Dedifferentiated amniotic fluid mesenchymal stem cell (primary cell): ENCODE data around the gene PPP1R3C.

ENCODE experiments used
- DNase-seq: peaks from one replicate; pipeline ENCODE4 v3.0.0-alpha.2; 2016; ENCODE audit errors: extremely low spot score

PPP1R3C gene

DNA sequence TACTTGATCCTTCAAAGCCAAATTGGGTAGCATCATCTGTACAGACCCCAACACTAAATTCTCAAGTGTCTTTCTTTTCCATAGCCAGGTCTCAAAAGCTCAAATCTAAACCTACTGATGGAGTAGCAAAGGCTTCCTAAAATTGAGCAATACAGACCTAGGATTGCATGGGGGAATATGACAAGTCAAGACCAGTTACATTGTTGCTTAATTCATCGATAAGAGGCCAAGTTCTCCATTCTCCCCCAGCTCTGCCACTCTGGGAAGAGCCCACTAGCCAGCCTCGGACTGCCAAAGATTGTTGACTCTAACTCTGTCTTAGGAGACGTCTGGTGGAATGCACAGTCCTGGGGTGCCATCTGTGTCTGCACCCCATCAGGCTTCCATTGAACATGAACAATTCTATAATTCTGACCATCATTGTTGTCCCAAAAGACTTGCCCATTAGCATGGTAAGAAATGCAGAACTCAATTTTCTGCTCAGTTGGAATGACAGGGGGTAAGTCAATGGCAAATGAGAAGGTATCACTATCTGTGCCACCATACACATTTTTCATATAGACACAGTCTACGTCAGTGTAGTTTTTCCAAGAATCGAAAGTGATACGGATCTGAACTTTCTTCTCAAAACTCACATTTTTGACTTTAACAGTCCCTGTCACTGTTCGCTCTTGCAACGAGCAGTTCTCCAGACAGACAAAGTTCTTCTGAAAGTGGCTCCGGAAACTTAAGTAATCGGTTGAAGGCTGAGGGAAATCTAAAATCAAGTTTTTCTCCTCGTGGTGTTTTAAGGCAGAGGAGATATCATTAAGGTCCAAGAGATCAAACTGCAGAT lies 2.9 kb downstream of the PPP1R3C start:
- DNase-seq: no peak

- DNase-seq: no peak
Observed at GRCh38 chr10:91628383-91628782, 4.5 kb downstream of the PPP1R3C start.

DNA sequence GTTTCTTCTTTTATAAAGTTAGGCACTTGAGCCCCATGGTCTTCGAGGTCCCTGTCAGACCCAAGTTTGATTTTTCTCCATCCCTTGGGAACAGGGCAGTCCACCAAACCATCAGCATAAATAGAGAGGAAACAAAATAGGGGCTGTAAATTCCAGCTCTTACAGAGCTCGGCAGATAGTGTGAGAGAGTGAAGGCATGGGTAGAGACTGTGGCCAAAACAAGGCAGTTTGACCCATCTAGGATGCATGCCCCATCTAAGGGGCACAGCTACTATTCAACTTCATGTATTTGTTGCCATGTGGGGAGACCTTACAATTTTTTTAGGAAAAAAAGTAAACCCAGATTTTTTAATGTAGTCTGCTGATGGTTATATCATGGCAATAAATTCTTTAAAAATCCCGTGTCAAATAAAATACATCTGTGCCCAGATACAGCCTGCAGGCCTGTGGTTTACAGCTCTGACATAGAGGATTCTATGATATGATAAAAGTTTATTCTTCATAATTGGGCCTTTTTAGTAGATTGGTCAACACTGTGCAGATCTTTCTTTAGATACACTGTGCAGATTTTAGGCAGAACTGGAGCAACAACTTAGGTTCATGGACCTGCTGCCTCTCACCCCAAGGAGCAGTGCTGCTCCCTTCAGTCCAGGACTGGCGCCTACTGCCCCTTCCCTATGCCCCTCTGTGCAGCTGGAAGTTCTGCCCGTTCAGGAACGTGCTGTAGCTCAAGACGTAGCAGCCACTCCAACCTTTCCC lies 5.3 kb downstream of the PPP1R3C start:
- no peak for DNase-seq

- DNase-seq: no peak
Observed at GRCh38 chr10:91626936-91627335, 5.9 kb downstream of the PPP1R3C start.

DNA sequence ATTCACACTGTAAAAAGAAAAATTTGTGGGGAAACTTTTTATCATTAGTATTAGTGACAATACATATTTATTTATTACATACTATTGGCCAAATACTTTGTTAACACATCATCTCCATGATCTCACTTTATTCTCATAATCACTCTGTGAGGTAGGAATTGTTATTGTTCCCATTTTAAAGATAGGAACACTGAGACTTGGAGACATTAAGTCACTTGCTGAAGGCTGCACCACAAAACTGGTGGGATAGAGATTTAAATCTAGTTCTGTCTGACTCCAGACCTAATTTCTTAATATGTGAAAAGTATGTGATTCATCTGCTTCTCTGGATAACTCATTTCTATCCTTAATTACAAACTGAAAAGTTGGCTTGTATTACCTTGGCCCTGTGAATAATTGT lies 8.2 kb downstream of the PPP1R3C start:
- no peak for DNase-seq

DNA sequence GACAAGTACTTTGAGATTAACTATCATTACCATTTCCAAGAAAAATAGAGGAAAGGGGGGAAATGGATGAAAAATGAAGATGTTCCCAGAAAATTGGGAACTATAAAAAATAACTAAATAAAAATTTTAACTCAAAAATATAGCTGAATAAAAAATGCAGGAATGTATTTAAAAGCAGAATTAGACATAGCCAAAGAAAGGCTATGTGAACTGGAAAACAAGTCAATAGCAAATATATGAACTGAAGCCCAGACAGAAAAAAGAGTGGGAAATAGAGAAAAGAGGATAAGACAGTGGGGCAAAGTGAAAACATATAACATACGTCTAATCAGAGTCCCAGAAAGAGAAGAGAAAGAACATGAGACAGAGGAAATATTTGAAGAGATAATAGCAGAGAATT lies 10.3 kb downstream of the PPP1R3C start:
- DNase-seq: no peak

- no peak for DNase-seq
Observed at GRCh38 chr10:91621483-91622113, 11.3 kb downstream of the PPP1R3C start.

GRCh38 chr10:91617072-91617609 lies 15.7 kb downstream of the PPP1R3C start:
- peak; percentile 71 for DNase-seq

DNA sequence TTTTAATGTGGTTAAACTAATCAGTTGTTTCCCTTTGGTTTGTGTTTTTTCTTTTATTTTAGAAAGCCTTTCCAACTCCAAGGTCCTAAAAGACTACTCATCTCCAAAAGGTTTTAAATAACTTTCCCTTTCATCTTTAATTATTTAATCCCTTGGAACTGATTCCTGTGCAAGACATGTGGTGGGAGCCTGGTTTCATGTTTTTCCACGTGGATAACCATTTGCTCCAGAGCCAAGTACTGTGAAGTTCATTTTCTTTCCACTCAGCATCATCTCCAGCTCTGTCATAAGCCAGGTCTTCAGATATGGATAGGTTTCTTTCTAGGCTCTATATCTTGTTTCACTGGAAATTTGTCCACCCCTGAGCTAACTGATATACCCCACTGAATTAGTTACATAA lies 16.7 kb downstream of the PPP1R3C start:
- DNase-seq: no peak

- peak; percentile 95 for DNase-seq
Observed at GRCh38 chr10:91614225-91614624, 18.6 kb downstream of the PPP1R3C start.

DNA sequence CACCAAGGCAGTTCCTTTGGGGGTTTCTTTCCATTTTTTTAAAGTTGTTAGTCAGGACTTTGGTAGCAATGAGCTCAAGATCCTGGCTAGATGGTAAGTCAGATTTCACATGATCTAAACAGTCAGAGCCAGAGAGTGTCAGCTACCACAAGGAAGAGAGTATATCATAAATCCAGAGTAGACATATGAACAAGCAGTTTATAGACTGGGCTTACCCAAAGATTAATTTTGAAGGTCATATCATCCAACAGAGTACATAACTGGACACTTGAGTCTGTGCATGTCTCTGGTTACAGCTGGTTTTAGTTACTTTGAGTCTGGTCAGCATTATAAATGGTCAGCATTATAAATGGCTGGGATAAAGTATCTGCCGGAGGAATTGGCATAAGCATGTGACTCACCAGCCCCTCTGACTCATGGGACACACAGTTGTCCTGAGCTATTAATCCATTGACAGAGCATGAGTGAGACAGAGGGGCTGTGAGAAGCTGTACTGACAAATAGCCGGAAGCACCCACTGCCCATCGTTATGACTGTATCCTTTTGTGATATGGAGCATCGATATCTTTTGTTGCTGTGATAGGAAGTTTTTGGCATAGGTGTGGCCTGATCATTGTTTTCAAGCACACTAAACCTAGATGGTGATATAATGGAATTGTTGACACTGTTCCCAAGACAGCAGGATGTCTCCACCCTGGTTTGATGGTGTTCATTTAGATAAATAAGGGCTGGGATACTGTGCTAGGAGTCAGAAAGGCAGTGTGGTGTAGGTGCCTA lies 19.3 kb downstream of the PPP1R3C start:
- DNase-seq: peak; percentile 94

- no peak for DNase-seq
Observed at GRCh38 chr10:91610919-91611318, 22.0 kb downstream of the PPP1R3C start.

GRCh38 chr10:91610444-91610843 lies 22.4 kb downstream of the PPP1R3C start:
- no peak for DNase-seq

GRCh38 chr10:91607646-91608403 lies 25.0 kb downstream of the PPP1R3C start:
- DNase-seq: no peak

DNA sequence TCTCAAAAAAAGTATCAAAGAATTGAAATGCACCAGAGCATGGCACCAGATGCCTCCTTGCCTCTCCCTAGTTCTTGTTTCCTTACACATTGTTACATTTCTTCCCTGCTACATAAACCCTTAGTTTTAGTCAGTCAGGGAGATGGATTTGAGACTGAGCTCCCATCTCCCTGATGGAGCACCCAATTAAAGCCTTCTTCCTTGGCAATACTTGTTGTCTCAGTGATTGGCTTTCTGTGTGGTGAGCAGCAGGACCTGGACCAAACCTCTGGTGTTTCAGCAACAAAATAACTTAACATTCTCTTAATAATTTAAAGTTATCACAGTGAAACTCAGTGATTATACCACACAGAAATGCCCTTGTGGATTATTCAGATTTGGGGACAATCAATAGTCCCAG lies 26.9 kb downstream of the PPP1R3C start:
- no peak for DNase-seq

- DNase-seq: peak; percentile 66
Observed at GRCh38 chr10:91604553-91605534, 28.0 kb downstream of the PPP1R3C start.

GRCh38 chr10:91603931-91604331 lies 28.9 kb downstream of the PPP1R3C start:
- DNase-seq: no peak

- DNase-seq: no peak
Observed at GRCh38 chr10:91602868-91603568, 29.9 kb downstream of the PPP1R3C start.

- DNase-seq: no peak
Observed at GRCh38 chr10:91602449-91602848, 30.4 kb downstream of the PPP1R3C start.
